ENCODE measurements around the gene IRX1.

Gene IRX1

DNA sequence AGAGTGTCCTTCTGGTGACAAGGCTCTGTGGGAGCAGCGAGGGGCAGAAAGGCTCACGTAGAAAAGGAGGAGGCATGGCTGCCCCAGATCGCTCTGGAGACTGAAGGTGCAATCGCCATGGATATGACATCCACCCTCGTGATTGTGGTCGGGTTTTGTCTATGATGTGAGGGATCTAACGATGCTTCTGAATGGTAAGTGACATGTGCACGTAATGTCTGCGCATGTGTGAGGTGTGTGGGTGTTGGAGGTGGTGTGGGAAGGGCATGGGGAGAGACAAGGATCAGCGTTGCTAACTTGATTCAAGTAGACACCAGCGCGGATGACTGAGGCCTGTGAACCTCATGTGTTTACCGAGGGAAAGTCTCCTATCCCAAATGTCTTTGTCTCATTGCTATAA, 20.2 kb downstream of the IRX1 start:
- Histone ChIP-seq H3K4me3 (no peak overlapping the region), H3K36me3 (ENCODE audit: insufficient read depth, low read length) (no peaks in the 10 kb centered on the region), H3K9me3 (ENCODE audit: low read depth, low read length) (no peaks in the 10 kb centered on the region), H3K9ac (ENCODE audit: insufficient read length) (no peak overlapping the region), H3K27ac (no peak overlapping the region)
- no peak for TF ChIP-seq POLR2AphosphoS5 (IDR thresholded peaks at IDR 0.05; ENCODE audit: borderline replicate concordance, low read depth, low read length)
- TF ChIP-seq FOXP2 (optimal IDR thresholded peaks at IDR 0.05; ENCODE audit: control extremely low read depth, extremely low read length, insufficient read depth): no peak
- TF ChIP-seq EZH2 (IDR thresholded peaks at IDR 0.05): no peak
- no peak for DNase-seq (ENCODE audit: low read depth, low spot score)

DNA sequence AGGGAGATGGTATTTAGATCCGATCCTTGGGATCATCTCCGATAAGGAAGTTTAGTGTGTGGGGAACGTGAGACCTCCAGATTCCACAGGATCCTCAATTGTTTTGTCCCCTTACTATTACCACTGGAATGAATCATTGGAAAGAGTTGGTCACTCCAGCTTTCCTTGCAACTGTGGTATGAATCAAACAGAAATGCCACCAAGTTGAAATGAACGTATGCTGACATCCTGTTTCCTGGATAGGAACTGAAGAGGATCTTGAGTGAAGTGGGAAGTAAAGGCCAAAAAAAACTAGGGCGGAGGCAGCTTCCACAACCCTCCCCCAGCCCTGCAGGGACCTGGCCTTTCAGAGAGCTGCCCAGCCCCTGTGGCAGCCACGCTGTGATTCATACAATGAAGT, 23.9 kb downstream of the IRX1 start:
- Histone ChIP-seq H3K4me3 (no peak overlapping the region), H3K36me3 (ENCODE audit: insufficient read depth, low read length) (no peaks in the 10 kb centered on the region), H3K9ac (ENCODE audit: insufficient read length) (no peak overlapping the region), H3K9me3 (ENCODE audit: low read depth, low read length) (no peaks in the 10 kb centered on the region), H3K27ac (no peak overlapping the region)
- DNase-seq (ENCODE audit: low read depth, low spot score): no peak
- TF ChIP-seq FOXP2 (optimal IDR thresholded peaks at IDR 0.05; ENCODE audit: control extremely low read depth, extremely low read length, insufficient read depth): no peak
- TF ChIP-seq POLR2AphosphoS5 (IDR thresholded peaks at IDR 0.05; ENCODE audit: borderline replicate concordance, low read depth, low read length): no peak
- TF ChIP-seq EZH2 (IDR thresholded peaks at IDR 0.05): no peak

DNA sequence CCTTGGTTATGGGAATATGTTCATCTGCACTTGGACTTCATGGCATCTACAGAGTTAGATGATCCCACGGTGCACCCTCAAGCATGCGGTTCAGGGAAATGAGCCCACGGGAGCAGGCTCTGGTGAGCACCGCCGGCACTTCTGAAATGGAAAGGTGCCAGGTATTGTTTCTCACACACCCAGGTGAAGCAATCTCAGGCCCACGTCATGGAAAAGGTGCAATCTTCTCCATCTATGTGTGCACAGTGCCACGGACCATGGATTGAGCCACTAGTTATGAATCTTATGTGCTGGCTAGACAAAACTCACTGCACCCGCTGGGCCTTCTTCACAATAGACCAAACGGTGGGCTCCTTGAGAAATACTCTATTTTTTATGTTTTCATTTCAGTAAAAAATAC, 27.3 kb downstream of the IRX1 start:
- no peak for TF ChIP-seq POLR2AphosphoS5 (IDR thresholded peaks at IDR 0.05; ENCODE audit: borderline replicate concordance, low read depth, low read length)
- TF ChIP-seq FOXP2 (optimal IDR thresholded peaks at IDR 0.05; ENCODE audit: control extremely low read depth, extremely low read length, insufficient read depth): no peak
- no peak for TF ChIP-seq EZH2 (IDR thresholded peaks at IDR 0.05)
- no peaks in the 10 kb centered on the region for H3K9me3 ChIP-seq (ENCODE audit: low read depth, low read length)
- no peak for DNase-seq (ENCODE audit: low read depth, low spot score)
- H3K27ac ChIP-seq: no peak overlapping the region
- H3K9ac ChIP-seq (ENCODE audit: insufficient read length): no peak overlapping the region
- no peak overlapping the region for H3K4me3 ChIP-seq
- H3K36me3 ChIP-seq (ENCODE audit: insufficient read depth, low read length): no peaks in the 10 kb centered on the region

DNA sequence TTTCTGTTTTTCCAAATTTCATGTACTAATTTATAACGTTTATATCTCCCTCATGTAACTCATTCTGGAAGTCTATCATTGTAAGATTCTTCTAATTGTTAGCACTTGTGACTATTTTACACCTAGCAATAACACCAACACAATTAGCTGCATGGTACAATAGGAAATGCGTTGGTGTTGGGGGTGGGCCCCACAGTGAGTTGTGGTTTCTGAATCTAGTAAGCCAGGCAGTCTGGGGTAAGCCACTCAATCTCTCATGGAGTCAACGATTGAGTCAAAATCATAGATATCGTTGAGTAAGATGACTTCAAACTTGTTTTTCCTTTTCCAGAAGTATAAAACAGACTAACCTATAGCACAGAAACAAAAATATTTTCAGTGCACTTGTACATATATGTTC, 30.0 kb downstream of the IRX1 start:
- no peaks in the 10 kb centered on the region for H3K9me3 ChIP-seq (ENCODE audit: low read depth, low read length)
- TF ChIP-seq EZH2 (IDR thresholded peaks at IDR 0.05): no peak
- TF ChIP-seq POLR2AphosphoS5 (IDR thresholded peaks at IDR 0.05; ENCODE audit: borderline replicate concordance, low read depth, low read length): no peak
- TF ChIP-seq FOXP2 (optimal IDR thresholded peaks at IDR 0.05; ENCODE audit: control extremely low read depth, extremely low read length, insufficient read depth): no peak
- no peaks in the 10 kb centered on the region for H3K36me3 ChIP-seq (ENCODE audit: insufficient read depth, low read length)
- H3K27ac ChIP-seq: no peak overlapping the region
- no peak overlapping the region for H3K4me3 ChIP-seq
- DNase-seq (ENCODE audit: low read depth, low spot score): no peak
- H3K9ac ChIP-seq (ENCODE audit: insufficient read length): no peak overlapping the region

DNA sequence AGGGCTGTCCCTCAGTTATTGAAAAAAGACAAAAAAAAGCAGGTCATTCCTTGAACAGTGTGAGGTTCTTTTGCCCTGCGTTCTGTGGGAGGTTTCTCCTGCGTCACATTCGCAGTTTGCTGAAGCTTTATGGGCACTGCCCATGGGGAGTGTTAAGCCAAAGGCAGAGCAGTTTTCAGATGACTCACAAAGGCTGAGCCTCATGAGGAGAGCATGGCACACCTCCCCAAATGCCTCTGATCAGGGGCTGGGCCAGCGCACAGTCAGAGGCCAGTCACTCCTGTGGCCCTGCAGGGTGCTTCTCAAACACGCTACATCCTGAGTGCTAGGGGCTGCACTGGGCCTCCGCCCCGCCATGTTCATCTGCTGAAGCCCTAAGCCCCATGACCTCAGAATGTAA, 38.4 kb downstream of the IRX1 start:
- H3K9me3 ChIP-seq (ENCODE audit: low read depth, low read length): no peaks in the 10 kb centered on the region
- H3K36me3 ChIP-seq (ENCODE audit: insufficient read depth, low read length): no peaks in the 10 kb centered on the region
- no peak overlapping the region for H3K4me3 ChIP-seq
- no peak for TF ChIP-seq EZH2 (IDR thresholded peaks at IDR 0.05)
- TF ChIP-seq POLR2AphosphoS5 (IDR thresholded peaks at IDR 0.05; ENCODE audit: borderline replicate concordance, low read depth, low read length): no peak
- TF ChIP-seq FOXP2 (optimal IDR thresholded peaks at IDR 0.05; ENCODE audit: control extremely low read depth, extremely low read length, insufficient read depth): no peak
- no peak overlapping the region for H3K9ac ChIP-seq (ENCODE audit: insufficient read length)
- H3K27ac ChIP-seq: no peak overlapping the region
- no peak for DNase-seq (ENCODE audit: low read depth, low spot score)

DNA sequence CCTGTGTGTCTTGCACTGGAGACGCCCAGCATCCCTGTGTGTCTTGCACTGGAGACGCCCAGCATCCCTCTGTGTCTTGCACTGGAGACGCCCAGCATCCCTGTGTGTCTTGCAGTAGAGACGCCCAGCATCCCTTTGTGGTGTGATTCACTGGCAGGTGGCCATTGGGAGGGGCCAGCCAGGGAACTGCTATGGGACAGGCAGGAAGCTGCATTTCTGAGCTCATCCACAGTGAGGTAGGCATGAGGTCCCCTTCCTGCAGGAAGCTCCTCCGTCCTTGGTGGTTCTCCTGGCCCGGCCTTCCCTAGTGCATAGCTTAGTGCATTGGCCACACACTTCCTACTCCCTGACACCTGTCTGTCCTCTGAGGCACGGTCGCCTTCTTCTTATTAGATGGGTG, 43.5 kb downstream of the IRX1 start:
- H3K9ac ChIP-seq (ENCODE audit: insufficient read length): no peak overlapping the region
- DNase-seq (ENCODE audit: low read depth, low spot score): no peak
- H3K9me3 ChIP-seq (ENCODE audit: low read depth, low read length): no peaks in the 10 kb centered on the region
- no peaks in the 10 kb centered on the region for H3K36me3 ChIP-seq (ENCODE audit: insufficient read depth, low read length)
- no peak overlapping the region for H3K27ac ChIP-seq
- H3K4me3 ChIP-seq: no peak overlapping the region
- TF ChIP-seq EZH2 (IDR thresholded peaks at IDR 0.05) (no peak), POLR2AphosphoS5 (IDR thresholded peaks at IDR 0.05; ENCODE audit: borderline replicate concordance, low read depth, low read length) (no peak), FOXP2 (optimal IDR thresholded peaks at IDR 0.05; ENCODE audit: control extremely low read depth, extremely low read length, insufficient read depth) (no peak)

DNA sequence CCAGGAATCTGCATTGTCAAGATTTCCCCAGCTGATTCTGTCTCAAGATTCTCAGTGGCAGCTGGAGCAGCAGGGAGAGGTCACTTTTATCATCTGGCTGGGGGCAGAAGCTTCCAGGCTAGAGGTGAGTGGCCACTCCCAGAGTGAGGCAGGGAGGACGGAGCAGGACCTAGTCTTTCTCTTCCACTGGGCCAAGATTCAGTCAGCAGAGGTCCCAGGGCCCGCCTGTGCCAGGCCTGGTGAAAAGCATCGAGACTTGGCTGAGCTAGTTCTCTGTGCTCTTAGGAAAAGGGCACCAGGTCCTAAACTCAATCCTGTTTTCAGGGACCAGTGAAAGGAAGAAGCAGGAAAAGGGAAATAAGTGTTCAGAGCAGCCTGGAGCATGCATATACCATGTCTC, 46.6 kb downstream of the IRX1 start:
- TF ChIP-seq POLR2AphosphoS5 (IDR thresholded peaks at IDR 0.05; ENCODE audit: borderline replicate concordance, low read depth, low read length) (no peak), EZH2 (IDR thresholded peaks at IDR 0.05) (no peak), FOXP2 (optimal IDR thresholded peaks at IDR 0.05; ENCODE audit: control extremely low read depth, extremely low read length, insufficient read depth) (no peak)
- no peaks in the 10 kb centered on the region for H3K9me3 ChIP-seq (ENCODE audit: low read depth, low read length)
- H3K36me3 ChIP-seq (ENCODE audit: insufficient read depth, low read length): no peaks in the 10 kb centered on the region

DNA sequence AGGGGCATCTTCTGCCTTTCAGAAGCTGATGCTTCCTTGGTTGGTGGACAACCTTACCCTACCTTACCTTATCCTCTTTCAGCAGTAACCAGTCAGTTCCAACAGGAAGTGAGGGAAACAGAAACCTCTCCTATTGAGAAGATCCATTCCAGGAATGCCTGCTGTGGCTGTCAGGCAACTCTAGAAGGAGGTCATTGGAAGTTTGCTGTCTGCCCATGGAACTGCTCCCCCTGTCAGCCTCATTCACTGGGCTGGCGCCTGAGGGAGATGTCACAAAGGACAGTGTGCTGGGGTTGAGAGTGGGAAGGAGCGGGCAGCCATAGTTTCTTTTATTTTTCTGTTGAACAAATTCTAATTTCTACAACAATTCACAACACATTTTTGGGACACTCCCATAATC, 54.7 kb downstream of the IRX1 start:
- H3K9ac ChIP-seq (ENCODE audit: insufficient read length): no peak overlapping the region
- TF ChIP-seq EZH2 (IDR thresholded peaks at IDR 0.05) (no peak), FOXP2 (optimal IDR thresholded peaks at IDR 0.05; ENCODE audit: control extremely low read depth, extremely low read length, insufficient read depth) (no peak), POLR2AphosphoS5 (IDR thresholded peaks at IDR 0.05; ENCODE audit: borderline replicate concordance, low read depth, low read length) (no peak)
- no peak overlapping the region for H3K4me3 ChIP-seq
- no peak overlapping the region for H3K27ac ChIP-seq
- H3K36me3 ChIP-seq (ENCODE audit: insufficient read depth, low read length): no peaks in the 10 kb centered on the region
- no peaks in the 10 kb centered on the region for H3K9me3 ChIP-seq (ENCODE audit: low read depth, low read length)
- DNase-seq (ENCODE audit: low read depth, low spot score): no peak

More for the DNA sequence above, 46.6 kb downstream of the IRX1 start:
- no peak overlapping the region for H3K9ac ChIP-seq (ENCODE audit: insufficient read length)
- no peak for DNase-seq (ENCODE audit: low read depth, low spot score)
- no peak overlapping the region for H3K4me3 ChIP-seq
- H3K27ac ChIP-seq: no peak overlapping the region

DNA sequence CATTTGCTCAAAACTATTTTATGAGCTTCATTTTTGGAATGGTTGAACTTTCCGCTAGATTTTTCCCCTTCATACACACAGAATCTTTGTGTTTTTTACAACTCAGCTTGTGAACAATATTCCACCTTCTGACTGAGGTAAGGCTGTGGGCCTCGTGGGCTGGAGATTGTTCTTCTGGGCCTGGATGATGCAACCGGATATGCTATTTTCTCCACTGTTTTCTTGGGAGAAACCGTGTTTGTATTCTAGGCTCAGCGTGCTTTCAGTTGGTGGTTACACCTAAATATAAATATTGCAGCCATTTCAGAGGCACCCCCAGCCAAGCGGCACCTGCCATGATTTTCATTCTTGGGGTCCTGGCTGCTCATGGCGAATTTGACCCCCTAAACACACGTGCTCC, 55.2 kb downstream of the IRX1 start:
- Histone ChIP-seq H3K27ac (no peak overlapping the region), H3K9me3 (ENCODE audit: low read depth, low read length) (no peaks in the 10 kb centered on the region), H3K36me3 (ENCODE audit: insufficient read depth, low read length) (no peaks in the 10 kb centered on the region), H3K4me3 (no peak overlapping the region), H3K9ac (ENCODE audit: insufficient read length) (no peak overlapping the region)
- DNase-seq (ENCODE audit: low read depth, low spot score): no peak
- no peak for TF ChIP-seq FOXP2 (optimal IDR thresholded peaks at IDR 0.05; ENCODE audit: control extremely low read depth, extremely low read length, insufficient read depth)
- no peak for TF ChIP-seq EZH2 (IDR thresholded peaks at IDR 0.05)
- TF ChIP-seq POLR2AphosphoS5 (IDR thresholded peaks at IDR 0.05; ENCODE audit: borderline replicate concordance, low read depth, low read length): no peak
